Measurements from ENCODE around the gene ELOVL1. TPM values are rescaled to one million over a fixed set of nuclear protein-coding genes. Genes with fewer than 3 reads are reported as not detected.

The ELOVL1 gene
- total and polyA plus RNA-seq, 2 experiments from 2014 or later, result 16.7 to 23.3 TPM

DNA sequence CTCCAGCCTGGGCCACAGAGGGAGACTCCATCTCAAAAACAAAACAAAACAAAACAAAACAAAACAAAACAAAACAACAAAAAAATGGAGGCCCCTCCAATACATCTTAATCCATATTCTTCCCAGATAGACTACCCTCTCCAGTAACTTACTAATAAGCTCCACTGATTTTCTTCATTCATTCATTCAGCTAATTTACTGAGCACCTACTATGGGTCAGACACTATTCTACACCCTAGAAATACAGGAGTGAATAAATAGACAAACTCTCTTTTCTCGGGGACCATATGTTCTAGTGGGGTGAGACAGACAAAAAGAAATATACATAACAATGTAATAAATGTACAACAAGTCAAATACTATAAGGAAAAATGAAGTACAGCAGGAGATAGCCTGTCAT, 16.8 kb downstream of the ELOVL1 start:
- no peaks in the 10 kb centered on the region for H3K9me2 ChIP-seq (ENCODE audit: insufficient read depth)
- no peak for DNase-seq (ENCODE audit: low spot score)
- H3K27me3 ChIP-seq (ENCODE audit: insufficient read depth), result peaks cover 18% of the 10 kb centered on the region
- peaks cover 13% of the 10 kb centered on the region; the same call in 1 of the 2 replicates for H3F3A ChIP-seq (replicated peaks; ENCODE audit: low read depth)
- peaks cover 20% of the 10 kb centered on the region for H3K4me1 ChIP-seq (ENCODE audit: insufficient read depth)
- Mint-ChIP-seq H3K9me3 (no peaks in the 10 kb centered on the region), H3K27me3 (ENCODE audit: insufficient read depth, low read depth, poor library complexity) (peaks cover 4% of the 10 kb centered on the region), H3K4me1 (peaks cover 28% of the 10 kb centered on the region), H3K36me3 (ENCODE audit: low read depth) (no peaks in the 10 kb centered on the region), H3K27ac (no peak overlapping the region), H3K4me3 (no peak overlapping the region; the same call in 2 of the 3 replicates)
- H3K4me3 ChIP-seq, result no peak overlapping the region
- no peak overlapping the region for H3K4me2 ChIP-seq
- ATAC-seq, result no peak
- H3K36me3 ChIP-seq (ENCODE audit: insufficient read depth), result no peaks in the 10 kb centered on the region
- H3K79me2 ChIP-seq (replicated peaks; ENCODE audit: insufficient read depth), result no peaks in the 10 kb centered on the region
- no peak overlapping the region for H2AFZ ChIP-seq
- H3K27ac ChIP-seq (ENCODE audit: low read depth), result no peak overlapping the region
- H4K20me1 ChIP-seq (replicated peaks; ENCODE audit: insufficient read depth), result no peaks in the 10 kb centered on the region
- TF ChIP-seq, protein P1, sequence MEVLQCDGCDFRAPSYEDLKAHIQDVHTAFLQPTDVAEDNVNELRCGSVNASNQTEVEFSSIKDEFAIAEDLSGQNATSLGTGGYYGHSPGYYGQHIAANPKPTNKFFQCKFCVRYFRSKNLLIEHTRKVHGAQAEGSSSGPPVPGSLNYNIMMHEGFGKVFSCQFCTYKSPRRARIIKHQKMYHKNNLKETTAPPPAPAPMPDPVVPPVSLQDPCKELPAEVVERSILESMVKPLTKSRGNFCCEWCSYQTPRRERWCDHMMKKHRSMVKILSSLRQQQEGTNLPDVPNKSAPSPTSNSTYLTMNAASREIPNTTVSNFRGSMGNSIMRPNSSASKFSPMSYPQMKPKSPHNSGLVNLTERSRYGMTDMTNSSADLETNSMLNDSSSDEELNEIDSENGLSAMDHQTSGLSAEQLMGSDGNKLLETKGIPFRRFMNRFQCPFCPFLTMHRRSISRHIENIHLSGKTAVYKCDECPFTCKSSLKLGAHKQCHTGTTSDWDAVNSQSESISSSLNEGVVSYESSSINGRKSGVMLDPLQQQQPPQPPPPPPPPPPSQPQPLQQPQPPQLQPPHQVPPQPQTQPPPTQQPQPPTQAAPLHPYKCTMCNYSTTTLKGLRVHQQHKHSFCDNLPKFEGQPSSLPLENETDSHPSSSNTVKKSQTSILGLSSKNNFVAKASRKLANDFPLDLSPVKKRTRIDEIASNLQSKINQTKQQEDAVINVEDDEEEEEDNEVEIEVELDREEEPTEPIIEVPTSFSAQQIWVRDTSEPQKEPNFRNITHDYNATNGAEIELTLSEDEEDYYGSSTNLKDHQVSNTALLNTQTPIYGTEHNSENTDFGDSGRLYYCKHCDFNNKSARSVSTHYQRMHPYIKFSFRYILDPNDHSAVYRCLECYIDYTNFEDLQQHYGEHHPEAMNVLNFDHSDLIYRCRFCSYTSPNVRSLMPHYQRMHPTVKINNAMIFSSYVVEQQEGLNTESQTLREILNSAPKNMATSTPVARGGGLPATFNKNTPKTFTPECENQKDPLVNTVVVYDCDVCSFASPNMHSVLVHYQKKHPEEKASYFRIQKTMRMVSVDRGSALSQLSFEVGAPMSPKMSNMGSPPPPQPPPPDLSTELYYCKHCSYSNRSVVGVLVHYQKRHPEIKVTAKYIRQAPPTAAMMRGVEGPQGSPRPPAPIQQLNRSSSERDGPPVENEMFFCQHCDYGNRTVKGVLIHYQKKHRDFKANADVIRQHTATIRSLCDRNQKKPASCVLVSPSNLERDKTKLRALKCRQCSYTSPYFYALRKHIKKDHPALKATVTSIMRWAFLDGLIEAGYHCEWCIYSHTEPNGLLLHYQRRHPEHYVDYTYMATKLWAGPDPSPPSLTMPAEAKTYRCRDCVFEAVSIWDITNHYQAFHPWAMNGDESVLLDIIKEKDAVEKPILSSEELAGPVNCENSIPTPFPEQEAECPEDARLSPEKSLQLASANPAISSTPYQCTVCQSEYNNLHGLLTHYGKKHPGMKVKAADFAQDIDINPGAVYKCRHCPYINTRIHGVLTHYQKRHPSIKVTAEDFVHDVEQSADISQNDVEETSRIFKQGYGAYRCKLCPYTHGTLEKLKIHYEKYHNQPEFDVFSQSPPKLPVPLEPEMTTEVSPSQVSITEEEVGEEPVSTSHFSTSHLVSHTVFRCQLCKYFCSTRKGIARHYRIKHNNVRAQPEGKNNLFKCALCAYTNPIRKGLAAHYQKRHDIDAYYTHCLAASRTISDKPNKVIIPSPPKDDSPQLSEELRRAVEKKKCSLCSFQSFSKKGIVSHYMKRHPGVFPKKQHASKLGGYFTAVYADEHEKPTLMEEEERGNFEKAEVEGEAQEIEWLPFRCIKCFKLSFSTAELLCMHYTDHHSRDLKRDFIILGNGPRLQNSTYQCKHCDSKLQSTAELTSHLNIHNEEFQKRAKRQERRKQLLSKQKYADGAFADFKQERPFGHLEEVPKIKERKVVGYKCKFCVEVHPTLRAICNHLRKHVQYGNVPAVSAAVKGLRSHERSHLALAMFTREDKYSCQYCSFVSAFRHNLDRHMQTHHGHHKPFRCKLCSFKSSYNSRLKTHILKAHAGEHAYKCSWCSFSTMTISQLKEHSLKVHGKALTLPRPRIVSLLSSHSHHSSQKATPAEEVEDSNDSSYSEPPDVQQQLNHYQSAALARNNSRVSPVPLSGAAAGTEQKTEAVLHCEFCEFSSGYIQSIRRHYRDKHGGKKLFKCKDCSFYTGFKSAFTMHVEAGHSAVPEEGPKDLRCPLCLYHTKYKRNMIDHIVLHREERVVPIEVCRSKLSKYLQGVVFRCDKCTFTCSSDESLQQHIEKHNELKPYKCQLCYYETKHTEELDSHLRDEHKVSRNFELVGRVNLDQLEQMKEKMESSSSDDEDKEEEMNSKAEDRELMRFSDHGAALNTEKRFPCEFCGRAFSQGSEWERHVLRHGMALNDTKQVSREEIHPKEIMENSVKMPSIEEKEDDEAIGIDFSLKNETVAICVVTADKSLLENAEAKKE (CRISPR knock-in tag; IDR thresholded peaks at IDR 0.05), result no peak
- no peak for TF ChIP-seq POLR2AphosphoS5 (IDR thresholded peaks at IDR 0.05; ENCODE audit: low read depth)
- no peak for TF ChIP-seq ZNF114 (CRISPR knock-in tag; IDR thresholded peaks at IDR 0.05)
- no peak for TF ChIP-seq EZH2phosphoT487 (IDR thresholded peaks at IDR 0.05; ENCODE audit: unreplicated experiment)
- no peak for TF ChIP-seq JUNB (IDR thresholded peaks at IDR 0.05; ENCODE audit: unreplicated experiment)
- no peak for TF ChIP-seq ZNF331 (CRISPR knock-in tag; IDR thresholded peaks at IDR 0.05; ENCODE audit: low read depth)
- TF ChIP-seq CREB1 (CRISPR knock-in tag; IDR thresholded peaks at IDR 0.05; ENCODE audit: low read depth), result no peak
- TF ChIP-seq, protein P2, sequence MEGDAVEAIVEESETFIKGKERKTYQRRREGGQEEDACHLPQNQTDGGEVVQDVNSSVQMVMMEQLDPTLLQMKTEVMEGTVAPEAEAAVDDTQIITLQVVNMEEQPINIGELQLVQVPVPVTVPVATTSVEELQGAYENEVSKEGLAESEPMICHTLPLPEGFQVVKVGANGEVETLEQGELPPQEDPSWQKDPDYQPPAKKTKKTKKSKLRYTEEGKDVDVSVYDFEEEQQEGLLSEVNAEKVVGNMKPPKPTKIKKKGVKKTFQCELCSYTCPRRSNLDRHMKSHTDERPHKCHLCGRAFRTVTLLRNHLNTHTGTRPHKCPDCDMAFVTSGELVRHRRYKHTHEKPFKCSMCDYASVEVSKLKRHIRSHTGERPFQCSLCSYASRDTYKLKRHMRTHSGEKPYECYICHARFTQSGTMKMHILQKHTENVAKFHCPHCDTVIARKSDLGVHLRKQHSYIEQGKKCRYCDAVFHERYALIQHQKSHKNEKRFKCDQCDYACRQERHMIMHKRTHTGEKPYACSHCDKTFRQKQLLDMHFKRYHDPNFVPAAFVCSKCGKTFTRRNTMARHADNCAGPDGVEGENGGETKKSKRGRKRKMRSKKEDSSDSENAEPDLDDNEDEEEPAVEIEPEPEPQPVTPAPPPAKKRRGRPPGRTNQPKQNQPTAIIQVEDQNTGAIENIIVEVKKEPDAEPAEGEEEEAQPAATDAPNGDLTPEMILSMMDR (conservative IDR thresholded peaks at IDR 0.05; ENCODE audit: low read depth in 2 of 2), result no peak
- no peak for TF ChIP-seq EZH2 (IDR thresholded peaks at IDR 0.05; ENCODE audit: low read depth, unreplicated experiment)
- no peak for TF ChIP-seq STAT1 (IDR thresholded peaks at IDR 0.05; ENCODE audit: unreplicated experiment)
- TF ChIP-seq NANOG (IDR thresholded peaks at IDR 0.05; ENCODE audit: borderline replicate concordance), result no peak
- TF ChIP-seq, protein P3, sequence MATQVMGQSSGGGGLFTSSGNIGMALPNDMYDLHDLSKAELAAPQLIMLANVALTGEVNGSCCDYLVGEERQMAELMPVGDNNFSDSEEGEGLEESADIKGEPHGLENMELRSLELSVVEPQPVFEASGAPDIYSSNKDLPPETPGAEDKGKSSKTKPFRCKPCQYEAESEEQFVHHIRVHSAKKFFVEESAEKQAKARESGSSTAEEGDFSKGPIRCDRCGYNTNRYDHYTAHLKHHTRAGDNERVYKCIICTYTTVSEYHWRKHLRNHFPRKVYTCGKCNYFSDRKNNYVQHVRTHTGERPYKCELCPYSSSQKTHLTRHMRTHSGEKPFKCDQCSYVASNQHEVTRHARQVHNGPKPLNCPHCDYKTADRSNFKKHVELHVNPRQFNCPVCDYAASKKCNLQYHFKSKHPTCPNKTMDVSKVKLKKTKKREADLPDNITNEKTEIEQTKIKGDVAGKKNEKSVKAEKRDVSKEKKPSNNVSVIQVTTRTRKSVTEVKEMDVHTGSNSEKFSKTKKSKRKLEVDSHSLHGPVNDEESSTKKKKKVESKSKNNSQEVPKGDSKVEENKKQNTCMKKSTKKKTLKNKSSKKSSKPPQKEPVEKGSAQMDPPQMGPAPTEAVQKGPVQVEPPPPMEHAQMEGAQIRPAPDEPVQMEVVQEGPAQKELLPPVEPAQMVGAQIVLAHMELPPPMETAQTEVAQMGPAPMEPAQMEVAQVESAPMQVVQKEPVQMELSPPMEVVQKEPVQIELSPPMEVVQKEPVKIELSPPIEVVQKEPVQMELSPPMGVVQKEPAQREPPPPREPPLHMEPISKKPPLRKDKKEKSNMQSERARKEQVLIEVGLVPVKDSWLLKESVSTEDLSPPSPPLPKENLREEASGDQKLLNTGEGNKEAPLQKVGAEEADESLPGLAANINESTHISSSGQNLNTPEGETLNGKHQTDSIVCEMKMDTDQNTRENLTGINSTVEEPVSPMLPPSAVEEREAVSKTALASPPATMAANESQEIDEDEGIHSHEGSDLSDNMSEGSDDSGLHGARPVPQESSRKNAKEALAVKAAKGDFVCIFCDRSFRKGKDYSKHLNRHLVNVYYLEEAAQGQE (IDR thresholded peaks at IDR 0.05; ENCODE audit: unreplicated experiment), result no peak

All from GM23338 (cell line).